GM23338 (cell line): ENCODE measurements around the gene CNBD2.

Experiments
- CTCF ChIP-seq, 2 experiments: fragments of 200-600 bp in 1 of 2; sonication (generic) in 1 of 2; conservative IDR thresholded peaks; 2 replicates each; pipeline versions ENCODE4 v1.5.1 to v1.6.1; 2016 to 2017; ENCODE audit warnings: antibody characterized with exemption in 2 of 2, low read depth in 2 of 2, mild to moderate bottlenecking in 2 of 2, moderate library complexity in 1 of 2
- EZH2 ChIP-seq: fragments of 200-600 bp; sonication (generic); IDR thresholded peaks from one replicate; pipeline ENCODE4 v1.8.0; 2017; ENCODE audit warnings: antibody characterized with exemption, mild to moderate bottlenecking, low read depth; ENCODE audit not compliant: unreplicated experiment
- EZH2phosphoT487 ChIP-seq: fragments of 200-600 bp; sonication (generic); IDR thresholded peaks from one replicate; pipeline ENCODE4 v1.8.1; 2018; ENCODE audit warnings: antibody characterized with exemption; ENCODE audit not compliant: unreplicated experiment
- NANOG ChIP-seq: IDR thresholded peaks from 2 replicates; pipeline ENCODE4 v1.6.1; 2016; ENCODE audit warnings: antibody characterized with exemption, borderline replicate concordance
- POLR2AphosphoS5 ChIP-seq: IDR thresholded peaks from 2 replicates; pipeline ENCODE4 v1.6.1; 2016; ENCODE audit warnings: antibody characterized with exemption, low read depth
- STAT1 ChIP-seq: IDR thresholded peaks from one replicate; pipeline ENCODE4 v1.6.1; 2016; ENCODE audit warnings: antibody characterized with exemption; ENCODE audit not compliant: unreplicated experiment
- ZNF114 ChIP-seq: fragments of 250-450 bp; sonication (Bioruptor Pico); IDR thresholded peaks from 2 replicates; pipeline ENCODE4 v1.5.0; 2020; ENCODE audit warnings: mild to moderate bottlenecking, moderate library complexity
- ZNF331 ChIP-seq: fragments of 250-450 bp; sonication (Bioruptor Pico); IDR thresholded peaks from 2 replicates; pipeline ENCODE4 v1.5.0; 2020; ENCODE audit warnings: low read depth, mild to moderate bottlenecking, moderate library complexity
- TF ChIP-seq, protein P1 (sequence below): IDR thresholded peaks from one replicate; pipeline ENCODE4 v1.6.1; 2018; ENCODE audit warnings: antibody characterized with exemption; ENCODE audit not compliant: unreplicated experiment

DNA sequence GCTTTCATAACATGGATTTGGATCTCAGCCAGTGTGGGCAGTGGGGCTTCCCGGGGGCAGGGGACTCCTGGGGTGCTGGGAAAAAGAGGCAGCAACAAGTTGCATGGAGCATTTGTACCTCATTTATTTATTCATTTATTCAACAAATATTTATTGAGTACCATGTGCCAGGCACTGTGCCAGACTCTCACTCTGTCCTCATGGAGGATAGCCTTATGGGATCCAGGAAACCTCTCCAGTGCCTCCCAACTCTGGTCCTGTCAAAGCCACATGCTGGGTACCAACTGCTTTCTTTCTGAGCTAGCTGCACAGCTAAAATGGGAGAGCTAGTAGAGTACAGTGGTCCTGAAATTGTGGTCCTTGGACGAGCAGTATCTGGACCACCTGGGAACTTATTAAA is 98.4 kb downstream of the CNBD2 start:
- no peak for TF ChIP-seq CTCF (conservative IDR thresholded peaks at IDR 0.05; ENCODE audit: low read depth in 2 of 2)
- TF ChIP-seq, protein P1, sequence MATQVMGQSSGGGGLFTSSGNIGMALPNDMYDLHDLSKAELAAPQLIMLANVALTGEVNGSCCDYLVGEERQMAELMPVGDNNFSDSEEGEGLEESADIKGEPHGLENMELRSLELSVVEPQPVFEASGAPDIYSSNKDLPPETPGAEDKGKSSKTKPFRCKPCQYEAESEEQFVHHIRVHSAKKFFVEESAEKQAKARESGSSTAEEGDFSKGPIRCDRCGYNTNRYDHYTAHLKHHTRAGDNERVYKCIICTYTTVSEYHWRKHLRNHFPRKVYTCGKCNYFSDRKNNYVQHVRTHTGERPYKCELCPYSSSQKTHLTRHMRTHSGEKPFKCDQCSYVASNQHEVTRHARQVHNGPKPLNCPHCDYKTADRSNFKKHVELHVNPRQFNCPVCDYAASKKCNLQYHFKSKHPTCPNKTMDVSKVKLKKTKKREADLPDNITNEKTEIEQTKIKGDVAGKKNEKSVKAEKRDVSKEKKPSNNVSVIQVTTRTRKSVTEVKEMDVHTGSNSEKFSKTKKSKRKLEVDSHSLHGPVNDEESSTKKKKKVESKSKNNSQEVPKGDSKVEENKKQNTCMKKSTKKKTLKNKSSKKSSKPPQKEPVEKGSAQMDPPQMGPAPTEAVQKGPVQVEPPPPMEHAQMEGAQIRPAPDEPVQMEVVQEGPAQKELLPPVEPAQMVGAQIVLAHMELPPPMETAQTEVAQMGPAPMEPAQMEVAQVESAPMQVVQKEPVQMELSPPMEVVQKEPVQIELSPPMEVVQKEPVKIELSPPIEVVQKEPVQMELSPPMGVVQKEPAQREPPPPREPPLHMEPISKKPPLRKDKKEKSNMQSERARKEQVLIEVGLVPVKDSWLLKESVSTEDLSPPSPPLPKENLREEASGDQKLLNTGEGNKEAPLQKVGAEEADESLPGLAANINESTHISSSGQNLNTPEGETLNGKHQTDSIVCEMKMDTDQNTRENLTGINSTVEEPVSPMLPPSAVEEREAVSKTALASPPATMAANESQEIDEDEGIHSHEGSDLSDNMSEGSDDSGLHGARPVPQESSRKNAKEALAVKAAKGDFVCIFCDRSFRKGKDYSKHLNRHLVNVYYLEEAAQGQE, result no peak
- TF ChIP-seq STAT1, result no peak
- no peak for TF ChIP-seq POLR2AphosphoS5
- TF ChIP-seq EZH2, result no peak
- TF ChIP-seq EZH2phosphoT487, result no peak
- no peak for TF ChIP-seq ZNF114 (CRISPR knock-in tag)
- TF ChIP-seq ZNF331 (CRISPR knock-in tag), result no peak
- TF ChIP-seq NANOG, result no peak
